Measurements from ENCODE around the gene CRTC3.

The CRTC3 gene

GRCh38 chr15:90677807-90678790 lies 148.4 kb downstream of the CRTC3 start:
- H3K4me3 ChIP-seq (ENCODE audit: low read depth, low read length) = no peak overlapping the region
- TF ChIP-seq, protein P1, sequence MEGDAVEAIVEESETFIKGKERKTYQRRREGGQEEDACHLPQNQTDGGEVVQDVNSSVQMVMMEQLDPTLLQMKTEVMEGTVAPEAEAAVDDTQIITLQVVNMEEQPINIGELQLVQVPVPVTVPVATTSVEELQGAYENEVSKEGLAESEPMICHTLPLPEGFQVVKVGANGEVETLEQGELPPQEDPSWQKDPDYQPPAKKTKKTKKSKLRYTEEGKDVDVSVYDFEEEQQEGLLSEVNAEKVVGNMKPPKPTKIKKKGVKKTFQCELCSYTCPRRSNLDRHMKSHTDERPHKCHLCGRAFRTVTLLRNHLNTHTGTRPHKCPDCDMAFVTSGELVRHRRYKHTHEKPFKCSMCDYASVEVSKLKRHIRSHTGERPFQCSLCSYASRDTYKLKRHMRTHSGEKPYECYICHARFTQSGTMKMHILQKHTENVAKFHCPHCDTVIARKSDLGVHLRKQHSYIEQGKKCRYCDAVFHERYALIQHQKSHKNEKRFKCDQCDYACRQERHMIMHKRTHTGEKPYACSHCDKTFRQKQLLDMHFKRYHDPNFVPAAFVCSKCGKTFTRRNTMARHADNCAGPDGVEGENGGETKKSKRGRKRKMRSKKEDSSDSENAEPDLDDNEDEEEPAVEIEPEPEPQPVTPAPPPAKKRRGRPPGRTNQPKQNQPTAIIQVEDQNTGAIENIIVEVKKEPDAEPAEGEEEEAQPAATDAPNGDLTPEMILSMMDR (IDR thresholded peaks at IDR 0.05; ENCODE audit: borderline replicate concordance, insufficient read depth, low read depth, low read length) = no peak

DNA sequence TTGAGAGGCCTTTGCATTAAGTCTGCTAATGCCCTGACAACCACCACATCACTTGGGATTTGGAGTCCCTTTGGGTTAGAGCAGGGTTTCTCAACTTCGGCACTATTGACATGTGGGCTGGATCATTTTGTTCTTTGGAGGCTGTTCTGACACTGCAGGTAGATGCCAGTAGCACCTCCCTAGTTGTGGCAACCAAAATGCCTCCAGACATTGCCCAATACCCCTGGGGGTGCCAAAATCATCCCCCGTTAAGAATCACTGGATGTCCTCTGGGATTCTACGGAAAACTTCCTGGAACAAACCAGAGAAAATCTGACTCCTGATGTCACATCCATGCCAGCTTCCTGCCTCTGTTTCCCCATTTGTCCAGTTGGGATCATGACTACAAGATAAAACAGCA lies 150.2 kb downstream of the CRTC3 start:
- no peak overlapping the region for H3K4me3 ChIP-seq (ENCODE audit: low read depth, low read length)
- TF ChIP-seq, protein P1 (IDR thresholded peaks at IDR 0.05; ENCODE audit: borderline replicate concordance, insufficient read depth, low read depth, low read length) = no peak

DNA sequence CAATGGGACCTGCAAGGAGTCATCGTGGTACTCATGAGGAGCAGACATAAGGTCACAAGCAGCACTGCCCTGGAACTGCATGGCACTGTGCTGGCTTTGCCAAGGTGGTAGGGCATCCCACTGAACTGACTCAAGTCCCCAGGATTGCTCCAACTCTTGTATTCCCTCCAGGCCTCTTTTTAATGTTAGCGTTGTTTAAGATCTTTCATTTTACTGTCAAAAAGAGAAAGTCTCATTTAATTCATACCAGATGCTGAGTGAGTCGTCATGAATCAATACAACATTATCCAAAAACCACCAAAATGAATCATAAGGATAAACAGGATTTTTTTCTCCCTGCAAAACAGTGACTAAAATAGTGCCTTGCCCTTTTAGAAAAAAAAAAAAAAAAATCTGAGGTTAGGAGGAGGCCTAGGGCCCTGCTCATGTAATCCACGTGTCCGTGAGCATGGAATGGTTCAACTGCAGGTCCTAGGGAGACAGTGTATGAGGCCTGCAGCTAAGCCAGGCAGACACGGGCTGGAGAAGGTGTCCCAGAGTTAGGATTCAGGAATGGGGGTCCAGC lies 150.7 kb downstream of the CRTC3 start:
- TF ChIP-seq, protein P1 (IDR thresholded peaks at IDR 0.05; ENCODE audit: borderline replicate concordance, insufficient read depth, low read depth, low read length) = no peak
- H3K4me3 ChIP-seq (ENCODE audit: low read depth, low read length) = no peak overlapping the region

DNA sequence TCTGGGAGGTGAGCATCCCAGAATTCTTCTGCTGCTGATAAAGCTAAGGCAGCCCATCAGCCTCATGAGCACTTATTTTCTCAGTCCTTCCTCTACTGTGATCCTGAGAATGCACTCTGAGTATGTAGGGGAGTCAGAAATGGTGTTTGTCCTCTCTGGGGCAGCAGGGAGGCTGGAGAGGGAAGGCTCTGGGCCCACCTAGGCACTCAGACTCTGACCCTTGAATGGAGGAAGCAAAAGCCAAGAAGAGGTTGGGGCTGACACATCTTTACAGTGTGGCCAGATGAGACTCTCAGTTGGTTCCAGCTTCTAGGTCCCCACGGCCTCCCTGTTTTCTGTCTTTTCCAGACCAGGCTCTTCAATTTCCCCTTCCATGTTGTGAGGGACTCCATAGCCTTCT lies 151.3 kb downstream of the CRTC3 start:
- H3K4me3 ChIP-seq (ENCODE audit: low read depth, low read length) = no peak overlapping the region
- TF ChIP-seq, protein P1 (IDR thresholded peaks at IDR 0.05; ENCODE audit: borderline replicate concordance, insufficient read depth, low read depth, low read length) = no peak

DNA sequence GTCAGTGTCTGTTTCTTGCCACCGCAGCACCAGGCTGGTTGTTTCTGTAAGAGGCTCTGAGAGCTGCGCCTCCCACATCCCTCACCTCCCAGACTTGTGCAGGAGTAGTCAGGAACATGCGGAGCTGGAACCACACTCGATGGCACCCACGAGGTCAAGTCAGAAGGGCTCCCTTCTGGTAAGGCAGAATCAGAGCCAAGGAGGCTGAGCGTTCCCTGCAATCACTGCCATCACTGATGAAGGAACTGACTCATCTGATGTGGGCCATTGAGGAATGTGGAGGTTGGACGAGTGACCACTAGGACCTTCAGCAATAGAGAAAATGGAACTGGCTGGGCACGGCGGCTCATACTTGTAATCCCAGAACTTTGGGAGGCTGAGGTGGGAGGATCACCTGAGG lies 151.8 kb downstream of the CRTC3 start:
- no peak overlapping the region for H3K4me3 ChIP-seq (ENCODE audit: low read depth, low read length)
- TF ChIP-seq, protein P1 (IDR thresholded peaks at IDR 0.05; ENCODE audit: borderline replicate concordance, insufficient read depth, low read depth, low read length) = no peak

DNA sequence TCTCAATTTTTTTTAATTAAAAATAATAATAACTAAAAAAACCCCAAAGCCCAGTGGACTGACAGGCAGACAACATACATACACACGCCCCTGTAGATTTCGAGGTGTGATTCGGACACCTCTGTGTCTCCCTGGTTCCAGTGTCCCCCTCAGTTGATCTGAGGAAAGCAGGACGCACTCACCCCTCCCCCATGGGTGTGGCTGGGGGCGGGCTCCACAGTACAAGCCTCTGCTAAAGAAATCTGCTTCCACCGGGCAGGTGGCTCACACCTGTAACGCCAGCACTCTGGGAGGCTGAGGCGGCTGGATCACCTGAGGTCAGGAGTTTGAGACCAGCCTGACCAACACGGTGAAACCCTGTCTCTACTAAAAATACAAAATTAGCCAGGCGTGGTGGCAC lies 153.6 kb downstream of the CRTC3 start:
- no peak overlapping the region for H3K4me3 ChIP-seq (ENCODE audit: low read depth, low read length)
- TF ChIP-seq, protein P1 (IDR thresholded peaks at IDR 0.05; ENCODE audit: borderline replicate concordance, insufficient read depth, low read depth, low read length) = no peak
